HG03439 (cell line): ENCODE measurements around the gene CCDC146.
"Not testable (repeated sequence)": the region's sequence is repeated elsewhere in the genome, so short reads cannot be mapped to it uniquely, and the experiment has no call there.

Source experiments
- ATAC-seq: cut with Tn5 transposase; IDR thresholded peaks from one replicate; pipeline ENCODE4 v1.9.1; 2021; ENCODE audit warnings: mild to moderate bottlenecking, moderate library complexity; ENCODE audit not compliant: unreplicated experiment

The CCDC146 gene

DNA sequence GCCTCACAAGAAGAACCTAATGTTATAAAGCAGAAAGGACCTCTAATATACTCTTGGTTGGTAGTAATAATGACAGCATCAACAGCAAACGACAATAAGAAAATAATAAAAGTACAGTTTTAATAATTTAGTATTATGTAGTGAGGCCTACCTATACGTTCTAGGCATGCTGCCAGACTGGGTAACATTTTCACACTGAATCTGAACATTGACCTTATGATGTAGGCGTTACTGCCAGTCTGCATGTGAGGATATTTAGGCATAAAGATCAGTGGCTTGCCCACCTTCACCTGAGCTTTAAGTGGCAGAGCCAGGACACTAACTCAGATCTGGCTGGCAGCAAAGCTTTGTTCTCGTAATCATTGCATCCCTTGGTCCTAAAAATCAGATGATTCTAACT is 74.7 kb downstream of the CCDC146 start:
- no peak for ATAC-seq

- no peak for ATAC-seq
Observed at GRCh38 chr7:77199013-77199966, 76.9 kb downstream of the CCDC146 start, which contains the start of gene FGL2. Gene FGL2 (minus strand): TSS chr7:77199819. CDS start chr7:77199793, 26 bp downstream.

DNA sequence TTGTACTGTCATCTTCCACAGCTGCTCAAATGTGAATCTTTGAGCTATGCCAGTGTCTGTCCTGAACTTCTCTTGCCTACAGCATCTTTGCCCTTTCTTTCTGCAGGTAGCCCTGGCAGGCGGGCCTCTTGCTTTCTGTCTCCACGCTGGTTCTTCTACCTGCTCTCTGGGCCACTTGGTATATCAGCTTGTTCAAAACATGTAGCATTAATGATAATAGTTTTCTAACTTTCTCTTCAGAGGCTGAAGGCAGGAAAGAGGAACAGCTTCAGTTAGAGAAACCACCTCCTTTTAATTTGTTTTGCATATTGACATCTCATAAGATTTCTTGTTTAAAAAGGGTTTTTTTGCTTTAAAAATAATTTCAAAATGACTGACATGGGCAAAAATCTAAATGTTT is 78.1 kb downstream of the CCDC146 start:
- ATAC-seq, result no peak

DNA sequence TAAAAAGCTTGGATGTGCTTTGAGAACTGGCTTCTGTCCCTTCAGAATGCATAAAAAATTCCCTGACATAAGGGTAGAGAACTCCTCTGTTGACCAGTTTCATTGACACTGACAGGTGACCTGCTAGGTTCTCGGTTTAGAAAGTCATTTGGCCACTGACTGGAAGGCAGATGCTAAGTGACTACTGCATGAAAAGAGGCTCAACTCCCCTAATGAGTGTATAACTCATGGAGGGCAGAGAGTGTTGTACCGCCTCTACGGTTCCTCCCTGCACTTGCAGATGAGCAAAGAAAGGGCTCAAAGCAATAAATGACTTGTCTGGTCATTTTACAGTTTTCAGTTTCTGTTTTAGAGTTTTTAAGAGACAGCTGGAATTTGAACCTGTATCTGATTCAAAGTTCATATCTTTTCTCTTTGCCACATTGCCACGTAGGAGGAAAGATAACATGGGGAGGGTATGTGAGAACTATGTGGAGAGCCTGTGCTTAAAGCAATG is 80.1 kb downstream of the CCDC146 start:
- peak; percentile 93 for ATAC-seq

- ATAC-seq, result no peak
Observed at GRCh38 chr7:77205706-77206105, 83.3 kb downstream of the CCDC146 start.

GRCh38 chr7:77208416-77208815 is 86.0 kb downstream of the CCDC146 start:
- ATAC-seq, result no peak

GRCh38 chr7:77209479-77210139 is 87.2 kb downstream of the CCDC146 start:
- ATAC-seq, result no peak

DNA sequence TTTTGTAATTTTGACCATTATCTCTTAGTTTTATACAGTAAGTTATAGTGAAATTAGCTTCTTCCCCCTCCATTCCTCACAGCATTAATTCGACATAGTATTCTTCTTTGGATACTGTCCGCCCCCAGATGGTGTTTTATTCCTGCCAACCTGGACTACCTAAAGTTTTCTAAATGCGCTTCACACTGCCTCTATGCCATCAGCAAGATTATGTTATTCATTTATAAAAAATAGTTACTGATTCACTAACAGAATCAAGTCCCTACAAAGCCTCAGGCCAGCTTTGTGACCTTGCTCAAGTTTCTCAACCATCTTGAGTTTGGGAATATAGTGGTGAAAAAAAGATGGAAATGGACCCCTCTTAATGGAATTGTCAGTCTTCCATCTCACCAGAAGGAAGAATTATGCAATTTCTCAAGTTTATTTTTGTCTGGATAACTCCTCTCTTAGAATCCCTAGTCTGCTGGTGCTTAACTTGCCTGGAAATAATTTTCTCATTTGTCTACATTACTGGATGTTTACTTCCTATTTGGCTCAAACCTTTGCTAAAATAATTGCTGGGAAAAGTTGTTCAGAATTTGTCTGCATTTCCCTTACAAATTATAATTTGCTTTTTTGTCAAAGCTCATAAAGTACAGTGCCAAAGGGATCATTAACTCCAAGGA is 93.9 kb downstream of the CCDC146 start:
- no peak for ATAC-seq

DNA sequence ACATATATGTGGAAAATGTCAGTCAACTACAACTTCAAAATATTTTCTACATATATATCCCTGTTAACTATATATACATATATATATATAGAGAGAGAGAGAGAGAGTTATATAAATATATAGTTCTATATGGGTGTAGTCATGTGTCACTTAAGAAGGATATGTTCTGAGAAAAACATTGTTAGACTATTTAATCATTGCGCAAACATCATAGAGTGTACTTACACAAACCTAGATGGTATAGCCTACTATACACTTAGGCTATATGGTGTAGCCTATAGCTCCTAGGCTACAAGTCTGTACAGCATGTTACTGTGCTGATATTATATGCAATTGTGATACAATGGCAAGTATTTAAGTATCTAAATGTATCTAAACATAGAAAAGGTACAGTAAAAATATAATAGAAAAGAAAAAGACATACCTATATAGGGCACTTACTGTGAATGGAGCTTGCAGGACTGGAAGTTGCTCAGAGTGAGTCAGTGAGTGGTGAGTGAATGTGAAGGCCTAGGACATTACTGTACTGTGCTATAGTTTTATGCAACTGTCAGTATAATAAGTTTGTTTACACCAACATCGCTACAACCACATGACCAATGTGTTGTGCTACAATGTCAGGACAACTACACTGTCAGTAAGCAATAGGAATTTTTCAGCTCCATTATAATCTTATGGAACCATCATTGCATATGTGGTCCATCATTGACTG is 95.2 kb downstream of the CCDC146 start:
- ATAC-seq, result no peak

DNA sequence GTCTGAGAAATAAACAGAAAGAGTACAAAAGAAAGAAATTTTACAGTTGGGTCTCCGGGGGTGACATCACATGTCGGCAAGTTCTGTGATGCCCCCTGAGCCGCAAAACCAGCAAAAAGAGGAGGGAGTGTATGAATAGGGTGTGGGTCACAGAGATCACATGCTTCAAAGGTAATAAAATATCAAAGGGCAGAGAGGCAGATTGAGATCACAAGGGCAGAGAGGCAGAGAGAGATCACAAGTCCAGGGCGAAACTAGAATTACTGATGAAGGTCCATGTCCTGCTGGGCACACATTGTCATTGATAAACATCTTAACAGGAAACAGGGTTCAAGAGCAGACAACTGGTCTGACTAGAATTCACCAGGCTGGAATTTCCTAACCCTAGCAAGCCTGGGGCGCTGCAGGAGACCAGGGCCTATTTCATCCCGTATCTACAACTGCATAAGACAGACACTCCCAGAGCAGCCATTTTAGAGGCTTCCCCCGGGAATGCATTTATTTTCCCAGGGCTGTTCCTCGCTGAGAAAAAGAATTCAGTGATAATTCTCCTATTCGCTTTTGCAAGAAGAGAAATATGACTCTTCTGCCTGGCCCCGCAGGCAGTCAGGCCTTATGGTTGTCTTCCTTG is 97.4 kb downstream of the CCDC146 start:
- ATAC-seq, result not testable (repeated sequence)

GRCh38 chr7:77222065-77222464 is 99.7 kb downstream of the CCDC146 start:
- ATAC-seq, result no peak

- no peak for ATAC-seq
Observed at GRCh38 chr7:77222819-77223218, 100.4 kb downstream of the CCDC146 start.

DNA sequence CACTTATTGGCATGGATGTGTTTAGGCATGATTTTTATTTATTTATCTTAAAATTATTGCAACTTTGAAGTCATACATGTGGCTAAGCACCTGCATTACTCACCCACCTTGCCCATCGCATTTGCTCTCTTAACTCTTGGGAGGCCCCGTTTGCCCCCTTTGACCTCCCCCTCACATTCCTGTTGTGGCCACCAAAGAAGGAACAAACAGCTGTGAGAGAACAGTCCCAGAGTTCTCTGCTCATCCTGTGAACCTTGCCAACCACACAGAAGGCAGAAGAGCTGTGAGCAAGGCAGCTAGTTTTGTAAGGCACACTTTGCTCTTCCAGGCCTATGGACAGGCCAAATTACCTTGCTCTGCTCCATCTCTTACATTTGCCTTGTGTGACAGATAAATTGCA is 100.8 kb downstream of the CCDC146 start:
- ATAC-seq, result no peak

GRCh38 chr7:77226357-77226839 is 104.0 kb downstream of the CCDC146 start:
- ATAC-seq, result no peak

DNA sequence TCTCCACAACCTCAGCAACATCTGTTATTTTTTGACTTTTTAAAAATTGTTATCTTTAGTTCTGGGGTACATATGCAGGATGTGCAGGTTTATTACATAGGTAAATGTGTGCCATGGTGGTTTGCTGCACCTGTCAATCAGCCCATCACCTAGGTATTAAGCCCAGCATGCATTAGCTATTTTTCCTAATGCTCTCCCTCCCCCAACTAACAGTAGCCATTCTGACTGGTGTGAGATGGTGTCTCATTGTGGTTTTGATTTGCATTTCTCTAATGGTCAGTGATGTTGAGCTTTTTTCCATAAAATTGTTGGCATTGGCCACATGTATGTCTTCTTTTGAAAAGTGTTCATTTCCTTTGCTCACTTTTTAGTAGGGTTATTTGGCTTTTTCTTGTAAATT is 106.4 kb downstream of the CCDC146 start:
- not testable (repeated sequence) for ATAC-seq

DNA sequence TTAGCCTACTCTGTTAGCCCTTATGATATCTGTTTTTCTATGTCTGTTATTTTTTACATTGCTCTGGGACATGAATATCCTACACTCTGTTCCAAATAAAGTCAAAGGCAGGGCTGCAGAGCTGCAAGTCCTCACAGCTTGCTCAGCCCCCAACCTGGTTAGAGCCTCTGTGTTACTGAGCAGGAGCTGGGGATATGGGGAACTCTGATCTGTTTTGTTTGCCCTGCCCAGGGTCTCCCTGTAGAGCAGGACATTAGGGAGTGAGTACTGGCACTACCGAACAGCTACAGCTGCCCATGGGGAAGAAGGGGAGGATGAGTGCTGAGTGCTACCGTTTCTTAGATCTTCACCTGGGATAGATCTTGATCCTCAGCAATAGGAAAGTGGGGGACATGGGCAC is 110.1 kb downstream of the CCDC146 start:
- ATAC-seq, result no peak

GRCh38 chr7:77235276-77235675 is 112.9 kb downstream of the CCDC146 start:
- no peak for ATAC-seq

DNA sequence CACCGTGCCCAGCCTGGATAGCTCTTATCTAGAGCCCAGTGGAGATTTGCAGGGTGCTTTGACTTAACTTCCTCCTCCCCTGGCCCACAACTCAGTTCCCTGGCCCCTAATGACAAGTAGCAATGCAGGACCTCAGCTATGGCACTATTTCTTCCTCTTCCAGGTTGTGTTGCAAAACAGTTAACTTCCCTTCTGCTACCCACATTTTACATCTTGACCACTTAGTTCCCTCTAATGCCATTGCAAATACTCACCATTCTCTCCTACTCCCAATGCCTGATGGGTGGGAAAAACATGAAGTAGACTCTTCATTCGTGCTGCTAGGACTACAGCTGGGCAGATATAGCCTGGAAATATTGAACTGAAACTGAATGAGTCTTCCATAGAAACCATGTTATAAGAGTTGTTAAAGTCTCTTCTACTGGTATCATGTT is 116.3 kb downstream of the CCDC146 start:
- ATAC-seq, result no peak

- no peak for ATAC-seq
Observed at GRCh38 chr7:77239471-77239870, 117.1 kb downstream of the CCDC146 start.

DNA sequence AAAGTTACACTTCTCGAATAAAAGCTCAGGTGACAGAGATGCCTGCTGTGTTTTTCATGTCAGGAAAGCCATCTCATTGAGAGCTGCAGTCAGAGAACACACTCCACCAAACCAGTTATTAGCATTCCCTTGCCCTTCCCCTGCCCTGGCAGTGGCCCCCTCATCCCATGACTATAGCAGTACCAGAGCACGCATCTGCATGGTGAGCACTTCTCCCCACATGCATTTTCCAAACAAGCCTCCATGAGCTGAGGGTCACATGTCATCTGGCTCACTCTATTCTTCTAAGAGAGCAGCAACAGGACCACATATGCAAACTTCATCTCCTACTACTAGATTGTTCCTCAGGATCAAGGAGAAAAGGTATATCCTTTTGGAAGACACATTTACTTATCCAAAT is 119.7 kb downstream of the CCDC146 start:
- no peak for ATAC-seq
